GM19438 (cell line): Measurements from ENCODE around the gene SYT17.

ENCODE experiments used
- ATAC-seq: cut with Tn5 transposase; IDR thresholded peaks from one replicate; pipeline ENCODE4 v1.9.1; 2021; ENCODE audit warnings: low read depth; ENCODE audit not compliant: unreplicated experiment

SYT17 gene

GRCh38 chr16:19167710-19168370, at the start of gene SYT17:
Gene SYT17, plus strand, starts transcription at chr16:19168240. Its CDS starts 407 bp downstream, at chr16:19168647.
- peak; percentile 54 for ATAC-seq

GRCh38 chr16:19118938-19119431, 49.1 kb upstream of the SYT17 start:
- no peak for ATAC-seq

GRCh38 chr16:19119564-19119963, 48.5 kb upstream of the SYT17 start:
- no peak for ATAC-seq

- ATAC-seq: no peak
Measured at GRCh38 chr16:19123535-19124178, 44.4 kb upstream of the SYT17 start.

- no peak for ATAC-seq
Measured at GRCh38 chr16:19126300-19126699, 41.7 kb upstream of the SYT17 start.

GRCh38 chr16:19127205-19127604, 40.8 kb upstream of the SYT17 start:
- ATAC-seq: peak; percentile 38

GRCh38 chr16:19127674-19128131, 40.3 kb upstream of the SYT17 start:
- ATAC-seq: peak; percentile 57

GRCh38 chr16:19128454-19129200, 39.4 kb upstream of the SYT17 start:
- ATAC-seq: no peak

- ATAC-seq: no peak
Measured at GRCh38 chr16:19130385-19130784, 37.7 kb upstream of the SYT17 start.

- no peak for ATAC-seq
Measured at GRCh38 chr16:19130852-19131824, 36.9 kb upstream of the SYT17 start.

GRCh38 chr16:19131825-19132218, 36.2 kb upstream of the SYT17 start:
- ATAC-seq: no peak

GRCh38 chr16:19132255-19132654, 35.8 kb upstream of the SYT17 start:
- ATAC-seq: no peak

- ATAC-seq: no peak
Measured at GRCh38 chr16:19132898-19133297, 35.1 kb upstream of the SYT17 start.

GRCh38 chr16:19133600-19133999, 34.4 kb upstream of the SYT17 start:
- ATAC-seq: no peak

GRCh38 chr16:19135201-19135842, 32.7 kb upstream of the SYT17 start:
- ATAC-seq: no peak

- ATAC-seq: no peak
Measured at GRCh38 chr16:19135896-19136438, 32.1 kb upstream of the SYT17 start.

- no peak for ATAC-seq
Measured at GRCh38 chr16:19136549-19137196, 31.4 kb upstream of the SYT17 start.

- ATAC-seq: no peak
Measured at GRCh38 chr16:19137201-19138128, 30.6 kb upstream of the SYT17 start.
